GM18499 (cell line): ENCODE data around the gene DAP.
"Not testable (repeated sequence)": the region's sequence is repeated elsewhere in the genome, so short reads cannot be mapped to it uniquely, and the experiment has no call there.

ENCODE experiments used
- ATAC-seq: cut with Tn5 transposase; IDR thresholded peaks from one replicate; pipeline ENCODE4 v1.9.1; 2021; ENCODE audit warnings: moderate number of reproducible peaks; ENCODE audit not compliant: insufficient read depth, unreplicated experiment

DAP gene

DNA sequence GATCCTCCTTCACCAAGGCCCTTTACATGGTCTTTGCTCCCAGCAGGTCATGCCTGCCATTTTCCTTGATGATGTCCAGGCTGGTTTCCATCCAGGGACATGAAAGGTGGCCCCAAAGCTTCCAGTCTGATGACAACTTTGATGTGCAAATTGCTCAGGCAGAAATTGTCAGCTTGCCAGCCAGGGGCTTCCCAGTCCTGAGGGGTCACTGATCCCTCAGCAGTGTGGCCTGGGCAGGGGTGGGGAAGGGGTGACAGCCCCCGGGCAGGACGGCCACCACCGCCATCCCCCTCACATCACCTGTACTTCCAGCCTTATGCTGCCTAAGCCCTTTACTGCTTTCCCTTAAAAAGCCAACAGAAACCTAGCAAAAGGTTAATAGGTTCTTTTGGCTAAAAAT lies 100.9 kb downstream of the DAP start:
- ATAC-seq: no peak

GRCh38 chr5:10658265-10658664 lies 102.8 kb downstream of the DAP start:
- ATAC-seq: no peak

DNA sequence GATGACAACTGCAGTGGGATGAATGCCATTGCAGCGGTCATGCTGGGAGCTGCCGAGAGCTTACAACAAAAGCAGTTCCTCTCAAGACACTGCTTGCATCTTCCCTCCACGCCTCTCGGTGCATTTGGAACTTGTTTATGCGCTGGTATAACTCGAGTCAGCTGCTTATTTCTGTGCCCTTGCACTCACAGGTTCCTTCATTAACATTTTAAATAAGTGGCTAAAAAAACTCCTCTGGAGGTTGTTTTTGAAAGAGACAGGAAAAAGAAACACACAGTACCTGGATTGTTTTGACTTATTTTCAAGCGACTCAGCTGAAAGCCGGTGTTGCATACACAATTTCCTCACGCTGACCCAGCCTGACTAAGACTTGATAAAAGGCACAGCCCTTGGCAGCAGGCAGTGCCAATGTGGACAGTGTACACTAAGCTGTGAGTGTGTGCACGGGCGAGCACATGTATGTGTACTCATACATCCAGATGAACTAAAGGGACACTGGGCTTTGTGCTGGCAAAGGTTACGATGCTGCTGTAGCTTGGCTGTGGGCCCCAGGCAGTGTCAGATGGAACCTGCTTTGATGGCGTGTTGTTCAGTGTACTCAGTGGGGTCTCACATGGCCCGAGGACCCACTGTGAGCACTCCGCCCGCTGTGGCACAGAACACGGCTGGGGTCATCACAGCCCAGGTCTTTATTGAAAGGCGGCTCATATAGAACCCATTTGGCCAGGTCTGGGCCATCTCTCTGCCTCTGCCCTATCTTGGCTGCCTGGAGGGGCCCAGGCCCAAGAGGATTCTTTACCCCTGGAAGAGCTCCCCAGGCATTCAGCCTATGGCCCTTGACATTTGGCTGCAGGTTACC lies 104.8 kb downstream of the DAP start:
- no peak for ATAC-seq

- no peak for ATAC-seq
Measured at GRCh38 chr5:10655161-10655971, 105.7 kb downstream of the DAP start.

GRCh38 chr5:10654566-10654965 lies 106.5 kb downstream of the DAP start:
- no peak for ATAC-seq

- ATAC-seq: no peak
Measured at GRCh38 chr5:10653751-10654400, 107.2 kb downstream of the DAP start.

DNA sequence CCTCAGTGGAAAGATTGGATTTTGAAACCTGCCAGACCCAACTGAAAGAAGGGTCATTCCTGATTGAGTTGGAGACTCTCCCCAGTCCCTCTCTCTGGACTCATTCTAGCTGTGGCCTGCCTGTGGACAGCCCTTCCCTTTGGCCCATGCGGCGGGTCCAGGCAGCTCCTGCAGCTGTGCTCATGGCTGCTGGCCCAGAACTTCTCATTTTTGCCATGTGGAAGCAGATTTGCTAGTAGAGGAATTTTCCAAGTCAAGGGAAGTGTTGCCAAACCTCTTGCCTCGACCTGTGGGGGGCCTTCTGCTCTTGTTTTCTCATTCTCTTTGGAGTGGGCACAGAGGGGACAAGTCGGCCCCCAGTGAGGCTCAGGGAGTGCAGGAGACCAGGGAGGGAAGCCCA lies 108.0 kb downstream of the DAP start:
- no peak for ATAC-seq

GRCh38 chr5:10652606-10653005 lies 108.4 kb downstream of the DAP start:
- ATAC-seq: no peak

- ATAC-seq: no peak
Measured at GRCh38 chr5:10652151-10652550, 108.9 kb downstream of the DAP start.

DNA sequence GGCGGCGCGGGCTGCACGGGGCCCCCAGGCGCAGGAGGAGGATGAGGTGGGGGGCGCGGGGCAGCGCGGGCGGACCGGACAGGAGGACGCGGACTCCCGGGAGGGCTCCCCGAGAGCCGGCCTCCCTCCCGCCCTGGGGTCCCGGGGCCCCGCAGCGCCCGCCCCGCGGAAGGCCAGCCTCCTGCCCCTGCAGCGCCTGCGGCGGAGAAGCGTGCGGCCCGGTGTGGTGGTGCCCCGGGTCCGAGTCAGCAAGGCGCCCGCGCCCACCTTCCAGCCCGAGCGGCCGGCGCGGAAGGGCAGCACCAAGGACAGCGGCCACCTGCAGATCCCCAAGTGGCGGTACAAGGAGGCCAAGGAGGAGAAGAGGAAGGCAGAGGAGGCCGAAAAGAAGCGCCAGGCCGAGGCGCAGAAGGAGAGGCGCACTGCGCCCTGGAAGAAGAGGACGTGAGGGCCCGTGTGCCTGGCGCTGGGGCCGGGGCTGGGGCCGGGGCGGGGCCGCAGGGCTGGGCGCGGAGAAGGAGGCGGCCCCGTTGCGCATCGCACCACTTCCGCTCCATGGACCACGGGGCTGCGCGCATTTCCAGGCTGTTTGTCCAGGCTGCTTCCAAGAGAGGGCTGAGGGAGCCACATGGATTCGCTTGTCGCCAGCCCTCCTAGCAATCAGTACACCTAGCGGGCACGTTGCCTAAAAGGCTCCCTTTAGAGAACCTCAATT lies 111.2 kb downstream of the DAP start:
- ATAC-seq: no peak

- no peak for ATAC-seq
Measured at GRCh38 chr5:10648806-10649665, 112.0 kb downstream of the DAP start.

DNA sequence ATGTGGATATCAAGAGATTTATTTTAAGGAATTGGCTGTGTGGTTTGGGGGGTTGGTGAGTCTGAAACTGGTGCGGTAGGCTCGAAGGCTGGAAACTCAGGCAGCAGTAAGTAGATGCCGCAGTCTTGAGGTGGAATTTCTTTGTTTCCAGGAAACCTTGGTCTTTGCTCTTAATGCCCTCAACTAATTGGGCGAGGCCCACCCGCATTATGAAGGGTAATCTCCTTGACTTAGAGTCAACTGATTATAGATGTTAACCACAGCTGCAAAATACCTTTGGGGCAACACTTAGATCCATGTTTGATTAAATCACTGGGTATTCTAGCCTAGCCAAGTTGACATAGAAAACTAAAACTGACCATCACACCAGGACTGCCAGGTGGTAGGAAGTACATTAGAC lies 113.4 kb downstream of the DAP start:
- ATAC-seq: no peak

- ATAC-seq: no peak
Measured at GRCh38 chr5:10645671-10646070, 115.4 kb downstream of the DAP start.

GRCh38 chr5:10645146-10645545 lies 115.9 kb downstream of the DAP start:
- ATAC-seq: no peak

GRCh38 chr5:10644192-10644591 lies 116.8 kb downstream of the DAP start:
- ATAC-seq: no peak

DNA sequence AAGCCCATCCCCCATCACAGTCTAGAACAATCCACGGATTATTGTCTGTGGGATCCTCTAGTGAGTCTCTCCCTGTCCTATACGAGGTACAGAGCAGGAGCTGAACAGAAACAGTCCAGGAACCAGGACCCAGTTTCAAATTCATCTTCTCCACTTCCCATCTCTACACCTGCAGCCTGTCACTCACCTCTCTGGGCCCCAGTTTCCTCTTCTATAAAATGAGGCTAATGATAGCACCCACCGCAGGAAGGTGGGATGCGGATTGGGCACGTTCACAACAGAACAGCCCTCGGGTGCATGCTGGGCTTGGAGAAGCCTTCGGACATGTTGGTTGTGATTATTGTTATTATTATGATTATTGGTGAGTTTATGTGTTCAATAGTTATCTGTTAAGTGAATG lies 118.7 kb downstream of the DAP start:
- ATAC-seq: no peak

GRCh38 chr5:10639846-10640368 lies 121.1 kb downstream of the DAP start:
- ATAC-seq: no peak

- not testable (repeated sequence) for ATAC-seq
Measured at GRCh38 chr5:10638723-10639122, 122.3 kb downstream of the DAP start.

DNA sequence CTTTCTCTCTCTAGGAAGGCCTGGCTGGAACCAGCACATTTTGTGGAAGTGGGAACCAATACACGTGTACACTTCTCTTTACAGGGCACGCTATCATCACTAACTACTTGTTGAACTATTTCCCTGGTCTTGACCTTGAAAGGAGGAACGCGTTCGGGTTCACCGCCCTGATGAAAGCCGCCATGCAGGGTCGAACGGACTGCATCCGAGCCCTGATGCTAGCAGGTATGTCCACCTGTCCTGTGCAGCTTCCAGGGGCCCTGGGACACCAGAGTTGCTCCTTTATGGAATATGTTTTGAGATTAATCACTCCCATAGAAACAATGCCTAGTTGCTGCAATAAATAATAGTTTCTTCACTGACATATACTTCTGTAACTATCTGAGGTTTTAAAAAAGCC lies 123.1 kb downstream of the DAP start:
- ATAC-seq: no peak
